Spinal cord (tissue), 10 donors: ENCODE measurements around the gene CNKSR1. TPM values are rescaled to one million over a fixed set of nuclear protein-coding genes. Genes with fewer than 3 reads are reported as not detected.

ENCODE experiments used
- DNase-seq, 6 donors: peaks; one replicate each; pipeline versions ENCODE4 v3.0.0 to v3.0.0-alpha.2; 2013 to 2015; ENCODE audit warnings: low spot score in 6 of 6, low read depth in 4 of 6
- H3K27ac ChIP-seq: one replicate; pipeline ENCODE4 v1.5.1; 2013; ENCODE audit warnings: low read depth, low read length, control low read depth
- H3K27me3 ChIP-seq: one replicate; pipeline ENCODE4 v1.6.1; 2013; ENCODE audit warnings: low read length; ENCODE audit not compliant: control insufficient read depth, insufficient read depth
- H3K36me3 ChIP-seq: one replicate; pipeline ENCODE4 v1.6.1; 2013; ENCODE audit warnings: low read length; ENCODE audit not compliant: control insufficient read depth, insufficient read depth
- H3K4me1 ChIP-seq: one replicate; pipeline ENCODE4 v1.6.1; 2013; ENCODE audit warnings: low read length; ENCODE audit not compliant: control insufficient read depth, insufficient read depth
- H3K4me3 ChIP-seq: one replicate; pipeline ENCODE4 v1.5.1; 2013; ENCODE audit warnings: low read depth, low read length, control low read depth
- H3K9me3 ChIP-seq: one replicate; pipeline ENCODE4 v1.6.1; 2013; ENCODE audit warnings: low read length; ENCODE audit not compliant: control insufficient read depth, insufficient read depth
- WGBS: methylation state at CpG from one replicate; pipeline ENCODE4 v1.1.5; 2013; ENCODE audit warnings: missing lambda C conversion rate; ENCODE audit not compliant: insufficient coverage; 5-methylcytosine and 5-hydroxymethylcytosine counted together
- long read RNA-seq, 4 donors: transcript quantifications; one replicate each; lab custom pipeline, GENCODE V29; 2026
- polyA plus RNA-seq, 2 donors: library from polyadenylated mRNA; unstranded; fragments of 120-200 nt; gene quantifications; one replicate each; pipeline ENCODE4 v1.2.1, GENCODE V29; 2013; ENCODE audit not compliant: insufficient read length in 2 of 2
- total RNA-seq, 2 donors: library from RNA; depleted of rRNA in 1 of 2; stranded (reverse); fragments of 120-200 nt in 1 of 2; fragments of >200 nt in 1 of 2; gene quantifications; one replicate each; pipeline versions ENCODE4 v1.2.3 to v1.2.4, GENCODE V29; 2013 to 2014
- donor health status: healthy.

The CNKSR1 gene, protein sequence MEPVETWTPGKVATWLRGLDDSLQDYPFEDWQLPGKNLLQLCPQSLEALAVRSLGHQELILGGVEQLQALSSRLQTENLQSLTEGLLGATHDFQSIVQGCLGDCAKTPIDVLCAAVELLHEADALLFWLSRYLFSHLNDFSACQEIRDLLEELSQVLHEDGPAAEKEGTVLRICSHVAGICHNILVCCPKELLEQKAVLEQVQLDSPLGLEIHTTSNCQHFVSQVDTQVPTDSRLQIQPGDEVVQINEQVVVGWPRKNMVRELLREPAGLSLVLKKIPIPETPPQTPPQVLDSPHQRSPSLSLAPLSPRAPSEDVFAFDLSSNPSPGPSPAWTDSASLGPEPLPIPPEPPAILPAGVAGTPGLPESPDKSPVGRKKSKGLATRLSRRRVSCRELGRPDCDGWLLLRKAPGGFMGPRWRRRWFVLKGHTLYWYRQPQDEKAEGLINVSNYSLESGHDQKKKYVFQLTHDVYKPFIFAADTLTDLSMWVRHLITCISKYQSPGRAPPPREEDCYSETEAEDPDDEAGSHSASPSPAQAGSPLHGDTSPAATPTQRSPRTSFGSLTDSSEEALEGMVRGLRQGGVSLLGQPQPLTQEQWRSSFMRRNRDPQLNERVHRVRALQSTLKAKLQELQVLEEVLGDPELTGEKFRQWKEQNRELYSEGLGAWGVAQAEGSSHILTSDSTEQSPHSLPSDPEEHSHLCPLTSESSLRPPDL
- total RNA-seq (1 to 10 TPM; 1.8 to 2.0 TPM), polyA plus RNA-seq (10 to 100 TPM in 1 of 2 donors, 1 to 10 TPM in 1; 6.1 to 11.2 TPM)
- long read RNA-seq, donor 1 = 0 reads
- long read RNA-seq, donor 2 = 0 reads
- long read RNA-seq, donor 3 = 0 reads
- long read RNA-seq, donor 4, partial matches to known transcripts = 0 of 4 reads
- long read RNA-seq, donor 4, other reads (novel, unspliced or antisense) = 0 of 4 reads

DNA sequence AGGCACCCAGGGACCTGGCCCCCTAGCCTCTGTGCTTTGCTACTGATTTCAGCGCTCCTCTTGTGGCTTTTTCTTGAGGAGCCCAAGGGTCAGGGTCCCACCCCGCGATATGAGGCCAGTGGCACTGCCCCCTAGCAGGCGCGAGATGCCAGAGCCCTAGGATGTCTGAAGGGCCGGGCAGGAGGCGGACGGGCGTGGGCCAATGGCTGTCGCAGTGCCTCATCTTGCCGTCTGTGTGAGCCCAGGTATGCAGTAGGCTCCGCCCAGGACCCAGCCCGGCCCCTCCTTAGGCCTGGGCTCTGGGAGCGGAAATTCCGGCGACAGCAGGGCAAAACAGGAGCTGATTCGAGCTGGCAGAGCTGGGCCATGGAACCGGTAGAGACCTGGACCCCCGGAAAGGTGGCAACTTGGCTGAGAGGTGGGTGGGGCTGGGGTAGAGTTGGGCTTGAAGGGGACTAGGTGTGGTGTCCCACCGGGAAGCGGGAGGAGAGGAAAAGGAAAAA is at the start of gene CNKSR1:
Gene CNKSR1 (plus strand): TSS at position 310 of the 503 bp plus-strand sequence. CDS start 57 bp downstream, at position 367.
- Histone ChIP-seq H3K4me1 (no peaks in the 10 kb centered on the region), H3K27me3 (no peaks in the 10 kb centered on the region), H3K9me3 (no peaks in the 10 kb centered on the region), H3K27ac (no peak within 1 kb of the TSS), H3K4me3 (no peak within 1 kb of the TSS), H3K36me3 (peaks cover 21% of the 10 kb centered on the region)
- WGBS = 41% methylated on average over 21 of the region's 21 CpGs
- no peak for DNase-seq

- DNase-seq = no peak
- Histone ChIP-seq H3K36me3 (no peaks in the 10 kb centered on the region), H3K9me3 (no peaks in the 10 kb centered on the region), H3K4me1 (no peaks in the 10 kb centered on the region), H3K27ac (no peak overlapping the region), H3K27me3 (no peaks in the 10 kb centered on the region), H3K4me3 (no peak overlapping the region)
- 88% methylated on average over 3 of the region's 4 CpGs for WGBS
Observed at GRCh38 chr1:26129778-26130177, 47.5 kb upstream of the CNKSR1 start.

GRCh38 chr1:26130695-26131094 is 46.6 kb upstream of the CNKSR1 start:
- Histone ChIP-seq H3K9me3 (no peaks in the 10 kb centered on the region), H3K27me3 (no peaks in the 10 kb centered on the region), H3K27ac (no peak overlapping the region), H3K4me3 (no peak overlapping the region), H3K36me3 (no peaks in the 10 kb centered on the region), H3K4me1 (no peaks in the 10 kb centered on the region)
- no peak for DNase-seq
- 60% methylated on average over 1 of the region's 1 CpG for WGBS

DNA sequence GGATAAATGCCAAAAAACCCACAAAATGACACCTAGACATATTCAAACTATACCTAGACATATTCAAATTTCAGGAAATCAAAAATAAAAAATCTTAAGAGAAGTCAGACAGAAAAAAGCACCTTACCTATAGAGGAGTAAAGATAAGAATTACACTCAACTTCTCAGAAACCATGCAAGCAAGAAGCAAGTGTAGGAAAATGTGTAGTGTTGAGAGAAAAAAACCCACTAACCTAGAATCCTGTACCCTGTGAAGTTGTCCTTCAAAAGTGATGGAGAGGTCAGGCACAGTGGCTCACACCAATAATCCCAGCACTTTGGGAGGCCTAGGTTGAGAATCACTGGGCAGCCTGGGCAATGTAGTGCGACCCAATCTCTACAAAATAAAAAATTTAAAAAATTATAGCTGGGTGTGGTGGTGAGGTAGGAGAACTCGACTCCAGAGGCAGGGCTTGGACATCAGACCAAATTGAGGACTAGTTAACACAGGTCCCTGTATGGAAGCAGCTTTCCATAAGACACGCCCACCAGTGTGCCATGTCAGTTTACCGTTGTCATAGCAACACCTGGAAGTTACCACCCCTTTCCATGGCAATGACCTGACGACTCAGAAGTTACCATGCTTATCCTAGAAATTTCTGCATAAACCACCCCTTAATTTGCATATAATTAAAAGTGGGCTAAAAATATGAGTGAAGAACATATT is 45.0 kb upstream of the CNKSR1 start:
- Histone ChIP-seq H3K4me3 (no peak overlapping the region), H3K4me1 (no peaks in the 10 kb centered on the region), H3K27me3 (no peaks in the 10 kb centered on the region), H3K36me3 (no peaks in the 10 kb centered on the region), H3K9me3 (no peaks in the 10 kb centered on the region), H3K27ac (no peak overlapping the region)
- no peak for DNase-seq
- 83% methylated on average over 2 of the region's 5 CpGs for WGBS

- Histone ChIP-seq H3K36me3 (no peaks in the 10 kb centered on the region), H3K9me3 (no peaks in the 10 kb centered on the region), H3K27ac (no peak overlapping the region), H3K4me3 (no peak overlapping the region), H3K4me1 (no peaks in the 10 kb centered on the region), H3K27me3 (no peaks in the 10 kb centered on the region)
- 96% methylated on average over 2 of the region's 2 CpGs for WGBS
- DNase-seq = no peak
Observed at GRCh38 chr1:26132834-26133167, 44.5 kb upstream of the CNKSR1 start.

DNA sequence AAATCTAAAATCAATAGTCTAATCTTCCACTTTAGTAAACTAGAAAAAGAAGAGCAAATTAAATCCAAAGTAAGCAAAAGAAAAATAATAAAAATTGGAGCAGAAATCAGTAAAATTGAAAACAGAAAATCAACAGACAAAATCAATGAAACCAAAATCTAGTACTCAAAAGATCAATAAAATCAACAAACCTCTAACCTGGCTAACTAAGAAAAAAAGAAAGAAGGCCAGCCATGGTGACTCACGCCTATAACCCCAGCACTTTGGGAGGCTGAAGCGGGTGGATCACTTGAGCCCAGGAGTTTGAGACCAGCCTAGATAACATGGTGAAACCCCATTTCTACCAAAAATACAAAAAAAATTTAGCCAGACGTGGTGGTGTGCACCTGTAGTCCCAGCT is 42.8 kb upstream of the CNKSR1 start:
- DNase-seq = no peak
- H3K36me3 ChIP-seq = no peaks in the 10 kb centered on the region
- WGBS = 100% methylated on average over 1 of the region's 3 CpGs
- H3K4me3 ChIP-seq = no peak overlapping the region
- H3K4me1 ChIP-seq = no peaks in the 10 kb centered on the region
- H3K9me3 ChIP-seq = no peaks in the 10 kb centered on the region
- H3K27ac ChIP-seq = no peak overlapping the region
- no peaks in the 10 kb centered on the region for H3K27me3 ChIP-seq

- no peak overlapping the region for H3K4me3 ChIP-seq
- no peaks in the 10 kb centered on the region for H3K27me3 ChIP-seq
- DNase-seq = no peak
- no peak overlapping the region for H3K27ac ChIP-seq
- H3K4me1 ChIP-seq = no peaks in the 10 kb centered on the region
- 83% methylated on average over 1 of the region's 3 CpGs for WGBS
- H3K9me3 ChIP-seq = no peaks in the 10 kb centered on the region
- no peaks in the 10 kb centered on the region for H3K36me3 ChIP-seq
Observed at GRCh38 chr1:26138974-26139558, 38.2 kb upstream of the CNKSR1 start.

GRCh38 chr1:26142159-26142558 is 35.1 kb upstream of the CNKSR1 start:
- no peaks in the 10 kb centered on the region for H3K9me3 ChIP-seq
- H3K4me3 ChIP-seq = no peak overlapping the region
- H3K4me1 ChIP-seq = peaks cover 3% of the 10 kb centered on the region
- no peaks in the 10 kb centered on the region for H3K27me3 ChIP-seq
- H3K36me3 ChIP-seq = no peaks in the 10 kb centered on the region
- H3K27ac ChIP-seq = no peak overlapping the region
- no peak for DNase-seq
- 100% methylated on average over 4 of the region's 8 CpGs for WGBS
